Measurements from ENCODE around the gene GRK1.

Gene GRK1

GRCh38 chr13:113771709-113772331 is 104.8 kb downstream of the GRK1 start:
- in situ Hi-C loops (cut with MboI; ENCODE audit: low sequenced_read_pairs), result no loop called here

GRCh38 chr13:113774177-113775107 is 107.4 kb downstream of the GRK1 start:
- in situ Hi-C loops (cut with MboI; ENCODE audit: low sequenced_read_pairs), result no loop called here

GRCh38 chr13:113775451-113776145 is 108.6 kb downstream of the GRK1 start:
- in situ Hi-C loops (cut with MboI; ENCODE audit: low sequenced_read_pairs), result no loop called here

- in situ Hi-C loops (cut with MboI; ENCODE audit: low sequenced_read_pairs), result no loop called here
Measured at GRCh38 chr13:113776231-113777125, 109.5 kb downstream of the GRK1 start.

GRCh38 chr13:113777311-113778260 is 110.6 kb downstream of the GRK1 start:
- in situ Hi-C loops (cut with MboI; ENCODE audit: low sequenced_read_pairs), result no loop called here

GRCh38 chr13:113781571-113781970 is 114.6 kb downstream of the GRK1 start:
- in situ Hi-C loops (cut with MboI; ENCODE audit: low sequenced_read_pairs), result no loop called here

GRCh38 chr13:113782472-113782871 is 115.5 kb downstream of the GRK1 start:
- in situ Hi-C loops (cut with MboI; ENCODE audit: low sequenced_read_pairs), result no loop called here

GRCh38 chr13:113783200-113783881 is 116.3 kb downstream of the GRK1 start:
- in situ Hi-C loops (cut with MboI; ENCODE audit: low sequenced_read_pairs), result no loop called here

- in situ Hi-C loops (cut with MboI; ENCODE audit: low sequenced_read_pairs), result no loop called here
Measured at GRCh38 chr13:113783966-113784644, 117.1 kb downstream of the GRK1 start.

GRCh38 chr13:113784645-113785024 is 117.6 kb downstream of the GRK1 start:
- in situ Hi-C loops (cut with MboI; ENCODE audit: low sequenced_read_pairs), result no loop called here

- in situ Hi-C loops (cut with MboI; ENCODE audit: low sequenced_read_pairs), result no loop called here
Measured at GRCh38 chr13:113785051-113786010, 118.3 kb downstream of the GRK1 start.

GRCh38 chr13:113786262-113786841 is 119.3 kb downstream of the GRK1 start:
- in situ Hi-C loops (cut with MboI; ENCODE audit: low sequenced_read_pairs), result no loop called here
